ENCODE measurements around the gene GARS1.

DNA sequence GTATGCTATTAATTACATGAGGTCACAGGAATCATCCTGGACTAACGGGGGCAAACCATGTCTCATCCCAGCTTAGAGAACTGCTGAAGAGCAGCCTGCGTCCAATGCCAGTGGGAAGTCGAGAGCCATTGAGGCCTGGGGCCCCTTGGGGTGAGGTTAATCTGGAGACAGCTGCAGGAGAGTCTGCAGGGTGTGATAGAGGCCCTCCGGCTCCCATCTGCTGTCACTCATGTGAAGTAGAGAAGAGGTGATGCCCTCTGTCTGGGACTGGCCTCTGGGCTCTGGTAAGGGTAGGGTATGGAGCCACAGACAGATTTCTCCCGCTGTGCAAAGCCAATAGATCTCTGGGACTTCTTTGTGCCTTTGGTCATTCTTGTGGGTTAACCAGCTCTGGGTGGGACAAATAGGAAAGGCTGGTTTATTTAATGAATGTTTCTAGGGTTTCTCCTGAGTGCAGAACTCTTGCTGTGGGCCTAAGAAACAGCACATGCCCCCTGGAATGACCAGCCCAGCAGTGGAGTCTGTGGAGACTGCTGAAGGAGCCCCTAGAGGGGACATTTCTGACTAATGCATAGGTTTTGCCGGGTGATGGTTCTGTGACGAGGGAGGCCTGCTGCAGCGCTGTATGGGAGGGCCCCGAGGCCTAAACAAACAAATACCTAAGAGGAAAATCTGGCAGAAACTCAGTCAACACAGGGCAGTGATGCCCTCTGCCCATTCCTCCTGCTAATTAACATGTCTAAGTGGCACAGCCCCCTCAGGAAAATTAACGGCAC lies 53.1 kb downstream of the GARS1 start:
- TF ChIP-seq POLR2A (IDR thresholded peaks at IDR 0.05) = no peak
- TF ChIP-seq, protein P1, sequence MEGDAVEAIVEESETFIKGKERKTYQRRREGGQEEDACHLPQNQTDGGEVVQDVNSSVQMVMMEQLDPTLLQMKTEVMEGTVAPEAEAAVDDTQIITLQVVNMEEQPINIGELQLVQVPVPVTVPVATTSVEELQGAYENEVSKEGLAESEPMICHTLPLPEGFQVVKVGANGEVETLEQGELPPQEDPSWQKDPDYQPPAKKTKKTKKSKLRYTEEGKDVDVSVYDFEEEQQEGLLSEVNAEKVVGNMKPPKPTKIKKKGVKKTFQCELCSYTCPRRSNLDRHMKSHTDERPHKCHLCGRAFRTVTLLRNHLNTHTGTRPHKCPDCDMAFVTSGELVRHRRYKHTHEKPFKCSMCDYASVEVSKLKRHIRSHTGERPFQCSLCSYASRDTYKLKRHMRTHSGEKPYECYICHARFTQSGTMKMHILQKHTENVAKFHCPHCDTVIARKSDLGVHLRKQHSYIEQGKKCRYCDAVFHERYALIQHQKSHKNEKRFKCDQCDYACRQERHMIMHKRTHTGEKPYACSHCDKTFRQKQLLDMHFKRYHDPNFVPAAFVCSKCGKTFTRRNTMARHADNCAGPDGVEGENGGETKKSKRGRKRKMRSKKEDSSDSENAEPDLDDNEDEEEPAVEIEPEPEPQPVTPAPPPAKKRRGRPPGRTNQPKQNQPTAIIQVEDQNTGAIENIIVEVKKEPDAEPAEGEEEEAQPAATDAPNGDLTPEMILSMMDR (IDR thresholded peaks at IDR 0.05) = no peak
